ENCODE results near the gene GAB2.

GAB2 gene

GRCh38 chr11:78205256-78205655 is 212.4 kb downstream of the GAB2 start:
- TF ChIP-seq ESRRG (CRISPR knock-in tag; IDR thresholded peaks at IDR 0.05), result no peak
- no peak for TF ChIP-seq ZNF70 (CRISPR knock-in tag; IDR thresholded peaks at IDR 0.05)
- TF ChIP-seq ZFP30 (CRISPR knock-in tag; IDR thresholded peaks at IDR 0.05), result no peak
- no peak for TF ChIP-seq ZFP3 (CRISPR knock-in tag; IDR thresholded peaks at IDR 0.05)
- TF ChIP-seq PPARA (CRISPR knock-in tag; IDR thresholded peaks at IDR 0.05; ENCODE audit: borderline replicate concordance), result no peak
- no peak for TF ChIP-seq RARB (CRISPR knock-in tag; IDR thresholded peaks at IDR 0.05)
- no peak for TF ChIP-seq CSRNP3 (CRISPR knock-in tag; IDR thresholded peaks at IDR 0.05)
- no peak for TF ChIP-seq ISL1 (CRISPR knock-in tag; IDR thresholded peaks at IDR 0.05)
- TF ChIP-seq TCF4 (CRISPR knock-in tag; IDR thresholded peaks at IDR 0.05; ENCODE audit: borderline replicate concordance), result no peak
- TF ChIP-seq TSHZ2 (CRISPR knock-in tag; IDR thresholded peaks at IDR 0.05), result no peak
- TF ChIP-seq ZNF8 (CRISPR knock-in tag; IDR thresholded peaks at IDR 0.05), result no peak
- no peak for ATAC-seq

GRCh38 chr11:78203184-78203583 is 214.4 kb downstream of the GAB2 start:
- no peak for ATAC-seq

GRCh38 chr11:78202733-78203167 is 214.9 kb downstream of the GAB2 start:
- no peak for ATAC-seq

More at GRCh38 chr11:78203184-78203583, 214.4 kb downstream of the GAB2 start:
- TF ChIP-seq TCF4 (CRISPR knock-in tag; IDR thresholded peaks at IDR 0.05; ENCODE audit: borderline replicate concordance) (no peak), RARB (CRISPR knock-in tag; IDR thresholded peaks at IDR 0.05) (no peak)

GRCh38 chr11:78201096-78201818 is 216.4 kb downstream of the GAB2 start:
- no peak for TF ChIP-seq ZFP30 (CRISPR knock-in tag; IDR thresholded peaks at IDR 0.05)
- TF ChIP-seq ZNF70 (CRISPR knock-in tag; IDR thresholded peaks at IDR 0.05), result no peak
- TF ChIP-seq PPARA (CRISPR knock-in tag; IDR thresholded peaks at IDR 0.05; ENCODE audit: borderline replicate concordance), result no peak
- TF ChIP-seq SNAI2 (CRISPR knock-in tag; IDR thresholded peaks at IDR 0.05), result no peak
- TF ChIP-seq CREB5 (CRISPR knock-in tag; IDR thresholded peaks at IDR 0.05; ENCODE audit: low read depth), result no peak
- TF ChIP-seq ZNF8 (CRISPR knock-in tag; IDR thresholded peaks at IDR 0.05), result no peak
- no peak for TF ChIP-seq ZNF565 (CRISPR knock-in tag; conservative IDR thresholded peaks at IDR 0.05; ENCODE audit: low read depth)
- no peak for TF ChIP-seq ESRRG (CRISPR knock-in tag; IDR thresholded peaks at IDR 0.05)
- no peak for TF ChIP-seq ARNTL (CRISPR knock-in tag; IDR thresholded peaks at IDR 0.05; ENCODE audit: borderline replicate concordance, low read depth)
- TF ChIP-seq ZC3H10 (CRISPR knock-in tag; IDR thresholded peaks at IDR 0.05), result no peak
- no peak for TF ChIP-seq POU6F1 (CRISPR knock-in tag; IDR thresholded peaks at IDR 0.05; ENCODE audit: borderline replicate concordance, low read depth)
- no peak for TF ChIP-seq GLIS3 (CRISPR knock-in tag; IDR thresholded peaks at IDR 0.05)
- TF ChIP-seq RARB (CRISPR knock-in tag; IDR thresholded peaks at IDR 0.05), result no peak
- TF ChIP-seq ISL1 (CRISPR knock-in tag; IDR thresholded peaks at IDR 0.05), result no peak
- ATAC-seq, result no peak

More at GRCh38 chr11:78202733-78203167, 214.9 kb downstream of the GAB2 start:
- TF ChIP-seq PATZ1 (CRISPR knock-in tag; IDR thresholded peaks at IDR 0.05; ENCODE audit: borderline replicate concordance), result no peak
- TF ChIP-seq ISL1 (CRISPR knock-in tag; IDR thresholded peaks at IDR 0.05), result no peak
- TF ChIP-seq ZFP30 (CRISPR knock-in tag; IDR thresholded peaks at IDR 0.05), result no peak
- TF ChIP-seq ZFP3 (CRISPR knock-in tag; IDR thresholded peaks at IDR 0.05), result no peak

Measured in SK-N-SH treated with all-trans-retinoic acid at 6 μM for 48 hours (cell line).